Mesendoderm (in vitro differentiated cells): ENCODE data around the gene PIWIL4.
A peak's percentile ranks its signal among the peaks of the same experiment; 100 is the strongest.

Source experiments
- DNase-seq: peaks from one replicate; pipeline ENCODE4 v3.0.0; 2013
- H2AK5ac ChIP-seq: 2 replicates; pipeline ENCODE4 v1.6.1; 2013; ENCODE audit warnings: low read length, inconsistent platforms
- H2BK120ac ChIP-seq: 2 replicates; pipeline ENCODE4 v1.6.1; 2013; ENCODE audit warnings: low read depth, mild to moderate bottlenecking, low read length, moderate library complexity, mixed read lengths
- H2BK15ac ChIP-seq: replicated peaks from 2 replicates; pipeline ENCODE4 v1.6.1; 2013; ENCODE audit warnings: low read depth, mild to moderate bottlenecking, moderate library complexity
- H2BK5ac ChIP-seq: 2 replicates; pipeline ENCODE4 v1.6.1; 2013; ENCODE audit warnings: low read length, inconsistent platforms
- H3K18ac ChIP-seq: 2 replicates; pipeline ENCODE4 v1.6.1; 2013; ENCODE audit warnings: mild to moderate bottlenecking, low read length, mixed read lengths
- H3K23ac ChIP-seq: one replicate; pipeline ENCODE4 v1.6.1; 2013; ENCODE audit warnings: low read length
- H3K27ac ChIP-seq: 2 replicates; pipeline ENCODE4 v1.5.1; 2013; ENCODE audit warnings: low read depth, mild to moderate bottlenecking, inconsistent platforms, low read length, moderate library complexity
- H3K27me3 ChIP-seq: 2 replicates; pipeline ENCODE4 v1.6.1; 2013; ENCODE audit warnings: low read length, control low read depth, mild to moderate bottlenecking, inconsistent platforms; ENCODE audit not compliant: insufficient read depth, poor library complexity
- H3K36me3 ChIP-seq: 2 replicates; pipeline ENCODE4 v1.6.1; 2013; ENCODE audit warnings: low read length, inconsistent platforms; ENCODE audit not compliant: control insufficient read depth, insufficient read depth
- H3K4ac ChIP-seq: one replicate; pipeline ENCODE4 v1.6.1; 2013; ENCODE audit warnings: low read depth, mild to moderate bottlenecking, low read length, moderate library complexity
- H3K4me1 ChIP-seq: 2 replicates; pipeline ENCODE4 v1.6.1; 2013; ENCODE audit warnings: low read depth, low read length, inconsistent platforms; ENCODE audit not compliant: control insufficient read depth
- H3K4me2 ChIP-seq: 2 replicates; pipeline ENCODE4 v1.6.1; 2013; ENCODE audit warnings: low read length
- H3K4me3 ChIP-seq: 2 replicates; pipeline ENCODE4 v1.5.1; 2013; ENCODE audit warnings: mild to moderate bottlenecking, low read length
- H3K56ac ChIP-seq: one replicate; pipeline ENCODE4 v1.6.1; 2013; ENCODE audit warnings: low read length
- H3K79me1 ChIP-seq: 2 replicates; pipeline ENCODE4 v1.6.1; 2013; ENCODE audit warnings: low read length, inconsistent platforms
- H3K79me2 ChIP-seq: 2 replicates; pipeline ENCODE4 v1.6.1; 2013; ENCODE audit warnings: mild to moderate bottlenecking, low read length; ENCODE audit not compliant: control insufficient read depth, insufficient read depth
- H3K9ac ChIP-seq: 2 replicates; pipeline ENCODE4 v1.6.1; 2013; ENCODE audit warnings: low read length, inconsistent platforms
- H4K5ac ChIP-seq: one replicate; pipeline ENCODE4 v1.6.1; 2013; ENCODE audit warnings: low read length
- H4K8ac ChIP-seq: one replicate; pipeline ENCODE4 v1.6.1; 2013; ENCODE audit warnings: low read depth, mild to moderate bottlenecking, control low read depth, low read length, moderate library complexity
- WGBS: extraction: QIAGEN DNeasy Blood & Tissue Kit; methylation state at CpG from one replicate; pipeline ENCODE4 v1.1.7; 2013; ENCODE audit warnings: low lambda C conversion rate, missing lambda C conversion rate; ENCODE audit not compliant: insufficient coverage; ENCODE audit errors: extremely low coverage; 5-methylcytosine and 5-hydroxymethylcytosine counted together

The PIWIL4 gene

DNA sequence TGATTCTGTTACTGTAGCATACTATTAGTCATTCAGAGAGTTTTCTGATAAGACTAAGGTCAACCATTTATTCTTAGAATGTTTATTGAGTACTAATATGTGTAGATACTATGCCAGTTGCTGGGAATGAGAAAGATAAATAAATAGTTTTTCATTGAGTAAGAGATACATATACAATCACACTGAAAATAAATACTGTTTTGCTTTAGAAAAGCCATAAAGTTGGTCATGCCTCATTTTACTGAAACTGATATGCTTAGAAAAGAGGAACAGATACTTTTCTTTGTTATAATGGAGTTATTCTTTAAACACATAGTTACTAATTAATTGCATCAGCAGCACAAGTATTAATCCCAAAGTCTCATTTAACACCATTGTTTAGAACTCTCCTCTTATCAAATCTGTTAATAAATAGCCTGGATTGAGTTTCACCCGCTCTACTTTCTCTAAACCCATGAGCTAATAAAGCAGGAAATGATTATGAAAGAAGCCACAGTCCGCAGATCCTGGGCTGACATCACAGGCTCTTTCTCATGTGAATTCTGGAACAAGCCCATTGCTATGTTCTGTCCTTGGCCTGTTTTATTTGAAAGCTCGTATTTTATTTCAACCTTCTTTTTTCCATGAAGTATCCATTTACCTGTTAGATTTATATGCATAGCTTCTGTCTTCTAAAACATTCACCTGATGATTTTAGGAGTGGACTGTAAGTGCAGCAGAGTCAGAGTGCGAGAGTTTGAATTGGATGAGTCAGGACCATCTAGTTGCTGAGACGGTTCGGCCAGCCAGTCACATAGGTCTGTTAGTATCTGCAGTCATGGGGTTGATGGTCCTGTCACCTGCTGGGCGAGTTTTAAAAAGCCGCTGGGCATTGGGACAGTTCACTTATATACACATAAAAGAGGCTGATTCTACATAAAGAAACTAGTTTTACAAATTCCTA is 35.5 kb downstream of the PIWIL4 start:
- no peaks in the 10 kb centered on the region for H3K79me2 ChIP-seq
- H2AK5ac ChIP-seq = no peak overlapping the region
- H3K18ac ChIP-seq = no peak overlapping the region
- H3K27me3 ChIP-seq = no peaks in the 10 kb centered on the region
- H3K27ac ChIP-seq = no peak overlapping the region
- H3K9ac ChIP-seq = no peak overlapping the region
- H3K23ac ChIP-seq = no peak overlapping the region
- H2BK5ac ChIP-seq = no peak overlapping the region
- no CpG with 5 or more reads among the region's 8 CpGs for WGBS
- H2BK15ac ChIP-seq = no peak overlapping the region
- no peak overlapping the region for H3K4me3 ChIP-seq
- H3K36me3 ChIP-seq = no peaks in the 10 kb centered on the region
- H3K56ac ChIP-seq = no peak overlapping the region
- H2BK120ac ChIP-seq = no peak overlapping the region
- H3K4me1 ChIP-seq = no peaks in the 10 kb centered on the region
- peak; percentile 73 for DNase-seq
- no peak overlapping the region for H4K5ac ChIP-seq
- H3K4ac ChIP-seq = no peak overlapping the region
- H3K79me1 ChIP-seq = no peaks in the 10 kb centered on the region
- H4K8ac ChIP-seq = no peak overlapping the region
- H3K4me2 ChIP-seq = no peak overlapping the region

DNA sequence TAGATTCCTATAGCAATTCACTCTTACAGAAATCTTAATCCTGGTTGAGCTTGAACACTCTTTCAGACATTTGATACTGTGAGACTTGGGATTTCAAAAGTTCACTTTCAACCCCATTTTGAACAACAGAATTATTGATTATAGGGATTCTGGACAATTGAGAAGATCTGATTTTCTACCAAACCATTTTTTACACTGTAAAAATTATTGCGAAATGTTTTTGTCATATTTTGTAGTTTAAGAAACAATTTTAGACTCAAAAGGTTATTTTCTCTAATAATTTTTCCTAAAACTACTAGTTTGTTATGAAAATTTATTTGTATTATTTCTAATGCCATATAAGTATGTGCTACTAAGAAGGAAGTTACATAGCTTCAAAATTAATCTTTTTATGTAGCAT is 36.4 kb downstream of the PIWIL4 start:
- Histone ChIP-seq H3K56ac (no peak overlapping the region), H2AK5ac (no peak overlapping the region), H2BK15ac (no peak overlapping the region), H3K4me3 (no peak overlapping the region), H3K9ac (no peak overlapping the region), H3K4ac (no peak overlapping the region), H3K4me2 (no peak overlapping the region), H3K36me3 (no peaks in the 10 kb centered on the region), H3K23ac (no peak overlapping the region), H3K4me1 (no peaks in the 10 kb centered on the region), H3K27me3 (no peaks in the 10 kb centered on the region), H3K79me2 (no peaks in the 10 kb centered on the region), H3K18ac (no peak overlapping the region), H4K8ac (no peak overlapping the region), H3K79me1 (no peaks in the 10 kb centered on the region), H3K27ac (no peak overlapping the region), H4K5ac (no peak overlapping the region), H2BK120ac (no peak overlapping the region), H2BK5ac (no peak overlapping the region)
- WGBS = no CpG with 5 or more reads among the region's 1 CpG
- no peak for DNase-seq

DNA sequence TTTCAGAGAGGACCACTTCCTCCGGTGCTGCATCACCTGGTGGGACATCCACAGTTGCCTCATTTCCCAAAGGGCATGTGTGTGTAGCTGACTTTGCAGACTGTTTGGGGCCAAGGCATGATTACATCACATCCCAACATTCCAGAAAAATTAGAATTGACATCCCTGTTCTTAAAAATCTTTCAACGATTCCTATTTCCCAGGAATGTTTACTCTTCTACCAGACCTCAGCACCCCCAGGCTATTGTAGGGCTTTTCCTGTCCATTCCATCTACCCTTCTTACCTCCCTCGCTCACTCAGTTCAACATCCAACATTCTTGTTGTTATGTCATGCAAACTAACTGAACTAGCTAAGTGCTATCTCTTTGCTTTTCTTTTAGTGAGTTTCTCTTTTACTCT is 37.3 kb downstream of the PIWIL4 start:
- DNase-seq = peak; percentile 56
- H3K23ac ChIP-seq = no peak overlapping the region
- no peaks in the 10 kb centered on the region for H3K27me3 ChIP-seq
- H3K18ac ChIP-seq = no peak overlapping the region
- H3K79me1 ChIP-seq = no peaks in the 10 kb centered on the region
- H3K27ac ChIP-seq = no peak overlapping the region
- no peak overlapping the region for H3K4me3 ChIP-seq
- no peak overlapping the region for H2BK15ac ChIP-seq
- H3K56ac ChIP-seq = no peak overlapping the region
- no peaks in the 10 kb centered on the region for H3K36me3 ChIP-seq
- H3K9ac ChIP-seq = no peak overlapping the region
- H3K4me1 ChIP-seq = no peaks in the 10 kb centered on the region
- no peak overlapping the region for H2BK5ac ChIP-seq
- H3K79me2 ChIP-seq = no peaks in the 10 kb centered on the region
- H4K5ac ChIP-seq = no peak overlapping the region
- H2AK5ac ChIP-seq = no peak overlapping the region
- H4K8ac ChIP-seq = no peak overlapping the region
- H3K4me2 ChIP-seq = no peak overlapping the region
- no peak overlapping the region for H3K4ac ChIP-seq
- no peak overlapping the region for H2BK120ac ChIP-seq
- no CpG with 5 or more reads among the region's 3 CpGs for WGBS

DNA sequence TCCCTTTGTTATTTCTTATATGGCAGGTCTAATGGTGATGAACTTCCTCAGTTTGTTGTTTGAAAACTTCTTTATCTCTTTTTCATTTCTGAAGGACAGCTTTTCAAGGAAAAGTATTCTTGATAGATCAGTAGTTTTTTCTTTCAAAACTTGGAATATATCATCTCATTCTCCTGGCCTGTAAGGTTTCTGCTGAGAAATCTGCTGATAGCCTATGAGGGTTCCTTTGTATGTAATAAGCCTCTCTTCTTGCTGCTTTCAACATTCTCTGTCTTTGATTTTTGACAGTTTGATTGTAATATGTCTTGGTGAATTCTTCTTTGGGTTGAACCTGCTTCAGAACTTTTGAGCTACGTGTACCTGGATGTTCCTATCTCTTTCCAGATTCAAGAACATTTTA is 46.0 kb downstream of the PIWIL4 start:
- Histone ChIP-seq H2BK120ac (no peak overlapping the region), H4K8ac (no peak overlapping the region), H3K4me3 (no peak overlapping the region), H2BK15ac (no peak overlapping the region), H3K27ac (no peak overlapping the region), H3K4ac (no peak overlapping the region), H3K79me2 (no peaks in the 10 kb centered on the region), H2AK5ac (no peak overlapping the region), H3K4me1 (no peaks in the 10 kb centered on the region), H3K36me3 (no peaks in the 10 kb centered on the region), H3K56ac (no peak overlapping the region), H2BK5ac (no peak overlapping the region), H3K79me1 (no peaks in the 10 kb centered on the region), H4K5ac (no peak overlapping the region), H3K23ac (no peak overlapping the region), H3K27me3 (no peaks in the 10 kb centered on the region), H3K9ac (no peak overlapping the region), H3K18ac (no peak overlapping the region), H3K4me2 (no peak overlapping the region)
- WGBS = no CpG with 5 or more reads among the region's 1 CpG
- no peak for DNase-seq

DNA sequence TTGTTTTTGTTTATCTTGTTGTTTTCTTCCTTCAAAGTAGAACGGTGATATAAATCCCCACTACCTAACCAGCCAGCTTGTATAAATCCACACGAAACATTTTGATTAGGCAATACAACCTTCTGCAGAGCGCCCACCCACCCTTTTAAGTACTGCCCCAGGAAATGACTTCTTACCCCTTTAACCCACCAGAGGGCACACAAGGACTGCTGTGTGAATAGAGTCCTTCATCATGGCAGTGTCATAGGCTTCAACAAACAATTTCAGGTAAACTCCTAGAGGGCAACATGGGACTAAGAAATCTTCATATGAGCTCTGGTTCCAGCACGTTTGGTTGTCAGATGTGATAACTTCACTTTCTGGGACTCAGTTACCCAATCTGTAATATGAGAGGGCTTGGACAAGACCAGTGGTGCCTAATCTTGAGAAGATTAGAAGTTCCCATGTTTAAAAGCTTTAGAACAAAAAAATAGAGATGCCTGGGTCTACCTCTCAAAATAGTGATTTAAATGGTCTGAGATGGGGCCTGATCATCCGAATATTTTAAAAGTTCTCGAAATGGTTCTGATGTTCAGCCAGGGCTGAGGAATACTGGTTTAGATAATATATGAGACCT is 56.1 kb downstream of the PIWIL4 start:
- Histone ChIP-seq H3K56ac (no peak overlapping the region), H3K4ac (no peak overlapping the region), H3K27ac (no peak overlapping the region), H3K79me1 (no peaks in the 10 kb centered on the region), H3K79me2 (no peaks in the 10 kb centered on the region), H3K36me3 (no peaks in the 10 kb centered on the region), H3K4me1 (no peaks in the 10 kb centered on the region), H2BK5ac (peak overlapping the region; percentile 76), H2BK15ac (peak overlapping the region; percentile 39), H3K23ac (no peak overlapping the region), H3K9ac (no peak overlapping the region), H3K27me3 (no peaks in the 10 kb centered on the region), H2AK5ac (no peak overlapping the region), H4K8ac (peak overlapping the region; percentile 7), H2BK120ac (no peak overlapping the region), H4K5ac (no peak overlapping the region), H3K4me3 (no peak overlapping the region), H3K4me2 (no peak overlapping the region), H3K18ac (peak overlapping the region; percentile 93)
- DNase-seq = peak; percentile 96
- WGBS = no CpG with 5 or more reads among the region's 6 CpGs
